CD4-positive, alpha-beta T cell (primary cell): ENCODE measurements around the gene SANBR. TPM values are rescaled to one million over a fixed set of nuclear protein-coding genes. Genes with fewer than 3 reads are reported as not detected.
"Not testable (repeated sequence)": the region's sequence is repeated elsewhere in the genome, so short reads cannot be mapped to it uniquely, and the experiment has no call there.

Experiments
- ATAC-seq: fragments of 200-7000 bp; cut with Tn5 transposase; one replicate; pipeline ENCODE4 v1.10.0; 2022; ENCODE audit warnings: mild to moderate bottlenecking; ENCODE audit not compliant: poor library complexity
- CTCF ChIA-PET: fragments of 350-600 bp; sonication (Branson Sonifier 250); formaldehyde crosslinking; loops from one replicate; lab custom pipeline; 2021; ENCODE audit warnings: antibody characterized with exemption, inconsistent platforms; lab: Charles Lee
- POLR2A ChIA-PET: fragments of 350-600 bp; sonication (Branson Sonifier 250); formaldehyde crosslinking; loops from one replicate; lab custom pipeline; 2021; ENCODE audit warnings: antibody characterized with exemption, inconsistent platforms; lab: Charles Lee
- DNase-seq, 14 experiments: peaks; one replicate each; pipeline ENCODE4 v3.0.0-alpha.2; 2013 to 2020; ENCODE audit warnings: mixed read lengths in 2 of 14
- H3K27ac ChIP-seq, 2 donors: one replicate each; pipeline versions ENCODE4 v1.5.1 to v1.7.0; 2013; ENCODE audit warnings: low read length in 2 of 2, low read depth in 1 of 2, mild to moderate bottlenecking in 1 of 2
- H3K27me3 ChIP-seq, 2 experiments: 1 replicate in 1 of 2; 2 replicates in 1 of 2; pipeline versions ENCODE4 v1.6.1 to v1.7.0; 2013; ENCODE audit warnings: low read length in 2 of 2, control low read depth in 1 of 2, mild to moderate bottlenecking in 1 of 2, moderate library complexity in 1 of 2; ENCODE audit not compliant: insufficient read depth in 2 of 2, control insufficient read depth in 1 of 2
- H3K36me3 ChIP-seq: one replicate; pipeline ENCODE4 v1.6.1; 2013; ENCODE audit warnings: low read length, control low read depth; ENCODE audit not compliant: insufficient read depth
- H3K4me1 ChIP-seq: one replicate; pipeline ENCODE4 v1.6.1; 2013; ENCODE audit warnings: low read length, control low read depth; ENCODE audit not compliant: insufficient read depth
- H3K4me3 ChIP-seq: one replicate; pipeline ENCODE4 v1.5.1; 2013; ENCODE audit warnings: mild to moderate bottlenecking, low read length, moderate library complexity
- H3K9me3 ChIP-seq, 2 experiments: 1 replicate in 1 of 2; 2 replicates in 1 of 2; pipeline versions ENCODE4 v1.6.1 to v1.7.0; 2013; ENCODE audit warnings: low read length in 2 of 2, mild to moderate bottlenecking in 2 of 2, control low read depth in 1 of 2, moderate library complexity in 1 of 2; ENCODE audit not compliant: control insufficient read depth in 1 of 2, insufficient read depth in 1 of 2
- H3K27ac Mint-ChIP-seq: one replicate; pipeline ENCODE4 v1.8.0; 2020; ENCODE audit warnings: mixed read lengths
- H3K27me3 Mint-ChIP-seq: one replicate; pipeline ENCODE4 v1.8.0; 2021; ENCODE audit warnings: mixed read lengths
- H3K36me3 Mint-ChIP-seq: one replicate; pipeline ENCODE4 v1.8.0; 2021; ENCODE audit warnings: low read depth, mixed read lengths
- H3K4me1 Mint-ChIP-seq: one replicate; pipeline ENCODE4 v1.8.0; 2021; ENCODE audit warnings: low read depth, mixed read lengths
- H3K4me3 Mint-ChIP-seq: one replicate; pipeline ENCODE4 v1.8.0; 2020; ENCODE audit warnings: mild to moderate bottlenecking, mixed read lengths
- H3K9me3 Mint-ChIP-seq: one replicate; pipeline ENCODE4 v1.8.0; 2020; ENCODE audit warnings: mixed read lengths
- CTCF ChIP-seq: fragments of 200-600 bp; IDR thresholded peaks from one replicate; pipeline ENCODE4 v1.8.0; 2022; ENCODE audit warnings: antibody characterized with exemption, mild to moderate bottlenecking
- intact Hi-C, 2 experiments: fragments of 100-400 bp; cut with DNase I in 1 of 2; cut with micrococcal nuclease in 1 of 2; formaldehyde crosslinking; loops; one replicate each; pipeline versions ENCODE4 v1.15.1 to v1.9.0; 2023 to 2025; cut with DNase I, micrococcal nuclease
- total RNA-seq, 174 experiments: library from RNA in 2 of 174; stranded (reverse) in 2 of 174; gene quantifications; one replicate each; pipeline ENCODE4 v1.2.3 and lab custom pipeline; 2021 to 2026

SANBR gene
- total RNA-seq, 2 experiments from 2014 or later = 1.1 to 1.3 TPM

DNA sequence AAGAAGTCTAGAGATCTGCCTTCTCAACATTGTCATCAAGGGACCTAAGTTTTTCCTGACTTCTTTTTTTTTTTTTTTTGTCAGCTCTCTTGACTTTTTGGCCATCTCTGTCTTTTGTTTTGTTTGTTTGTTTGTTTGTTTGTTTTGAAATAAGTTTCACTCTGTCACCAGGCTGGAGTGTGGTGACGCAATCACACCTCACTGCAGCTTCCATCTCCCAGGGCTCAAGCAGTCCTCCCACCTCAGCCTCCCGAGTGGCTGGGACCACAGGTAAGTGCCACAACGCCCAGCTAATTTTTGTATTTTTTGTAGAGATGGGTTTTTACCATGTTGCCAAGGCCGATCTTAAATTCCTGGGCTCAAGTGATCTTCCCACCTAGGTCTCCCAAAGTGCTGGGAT lies 42.0 kb upstream of the SANBR start:
- CTCF ChIA-PET = no interaction called here

GRCh38 chr2:61029533-61029932 lies 36.1 kb upstream of the SANBR start:
- no peak overlapping the region for H3K27ac ChIP-seq
- H3K4me1 ChIP-seq = no peaks in the 10 kb centered on the region
- no peaks in the 10 kb centered on the region for H3K9me3 ChIP-seq
- H3K27ac Mint-ChIP-seq = no peak overlapping the region
- H3K4me3 ChIP-seq = no peak overlapping the region
- H3K9me3 Mint-ChIP-seq = no peaks in the 10 kb centered on the region
- intact Hi-C loops = no loop called here
- H3K27me3 Mint-ChIP-seq = no peaks in the 10 kb centered on the region
- ChIA-PET POLR2A (no interaction called here), CTCF (interaction anchor here (0.8 kb wide), 1 partner anchor 224 kb away, joined by 3 read pairs; no protein-coding TSS in a partner anchor)
- no peak for TF ChIP-seq CTCF
- H3K36me3 Mint-ChIP-seq = peaks cover 60% of the 10 kb centered on the region
- DNase-seq = no peak
- no peak overlapping the region for H3K4me3 Mint-ChIP-seq
- no peaks in the 10 kb centered on the region for H3K27me3 ChIP-seq
- H3K4me1 Mint-ChIP-seq = peaks cover 29% of the 10 kb centered on the region
- H3K36me3 ChIP-seq = peaks cover 36% of the 10 kb centered on the region
- ATAC-seq = no peak

More for the DNA sequence above, 42.0 kb upstream of the SANBR start:
- no peak for TF ChIP-seq CTCF
- Mint-ChIP-seq H3K27me3 (no peaks in the 10 kb centered on the region), H3K9me3 (no peaks in the 10 kb centered on the region), H3K36me3 (peaks cover 46% of the 10 kb centered on the region), H3K4me3 (no peak overlapping the region), H3K4me1 (peaks cover 55% of the 10 kb centered on the region), H3K27ac (no peak overlapping the region)
- H3K9me3 ChIP-seq = no peaks in the 10 kb centered on the region
- H3K36me3 ChIP-seq = peaks cover 11% of the 10 kb centered on the region
- DNase-seq (no peak), ATAC-seq (no peak)
- POLR2A ChIA-PET = no interaction called here
- H3K27me3 ChIP-seq = no peaks in the 10 kb centered on the region
- no peak overlapping the region for H3K4me3 ChIP-seq
- intact Hi-C loops = no loop called here
- H3K4me1 ChIP-seq = peaks cover 6% of the 10 kb centered on the region
- no peak overlapping the region for H3K27ac ChIP-seq

DNA sequence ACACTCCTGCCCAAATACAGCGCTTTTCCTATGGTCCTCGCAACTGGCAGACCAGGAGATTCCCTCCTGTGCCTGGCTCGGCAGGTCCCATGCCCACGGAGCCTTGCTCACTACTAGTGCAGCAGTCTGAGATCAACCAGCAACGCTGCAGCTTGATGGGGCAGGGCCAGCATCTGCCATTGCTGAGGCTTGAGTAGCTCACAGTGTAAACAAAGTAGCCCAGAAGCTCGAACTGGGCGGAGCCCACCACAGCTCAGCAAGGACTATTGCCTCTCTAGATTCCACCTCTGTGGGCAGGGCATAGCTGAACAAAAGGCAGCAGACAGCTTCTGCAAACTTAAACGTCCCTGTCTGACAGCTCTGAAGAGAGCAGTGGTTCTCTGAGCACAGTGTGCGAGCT lies 31.1 kb upstream of the SANBR start:
- peaks cover 29% of the 10 kb centered on the region for H3K4me1 Mint-ChIP-seq
- H3K27ac Mint-ChIP-seq, ATAC-seq, DNase-seq, H3K4me1 ChIP-seq, H3K27me3 Mint-ChIP-seq, CTCF ChIA-PET, H3K9me3 ChIP-seq, H3K27me3 ChIP-seq, H3K9me3 Mint-ChIP-seq, H3K4me3 Mint-ChIP-seq, H3K4me3 ChIP-seq, H3K27ac ChIP-seq, intact Hi-C loops: not testable (repeated sequence)
- POLR2A ChIA-PET = interaction anchor here (1.1 kb wide), 1 partner anchor 111 kb away, joined by 3 read pairs; no protein-coding TSS in a partner anchor
- H3K36me3 ChIP-seq = peaks cover 39% of the 10 kb centered on the region
- peaks cover 67% of the 10 kb centered on the region for H3K36me3 Mint-ChIP-seq

DNA sequence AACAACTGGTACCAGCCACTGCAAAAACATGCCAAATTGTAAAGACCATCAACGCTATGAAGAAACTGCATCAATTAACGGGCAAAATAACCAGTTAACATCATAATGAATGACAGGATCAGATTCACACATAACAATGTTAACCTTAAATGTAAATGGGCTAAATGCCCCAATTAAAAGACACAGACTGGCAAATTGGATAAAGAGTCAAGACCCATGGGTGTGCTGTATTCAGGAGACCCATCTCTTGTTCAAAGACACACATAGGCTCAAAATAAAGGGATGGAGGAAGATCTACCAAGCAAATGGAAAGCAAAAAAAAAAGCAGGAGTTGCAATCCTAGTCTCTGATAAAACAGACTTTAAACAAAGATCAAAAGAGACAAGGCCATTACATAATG lies 29.0 kb upstream of the SANBR start:
- H3K4me3 Mint-ChIP-seq, H3K27me3 Mint-ChIP-seq, ATAC-seq, H3K4me3 ChIP-seq, intact Hi-C loops, H3K9me3 ChIP-seq, H3K4me1 ChIP-seq, POLR2A ChIA-PET, H3K27ac ChIP-seq, DNase-seq, H3K27me3 ChIP-seq, H3K9me3 Mint-ChIP-seq, CTCF ChIA-PET, H3K27ac Mint-ChIP-seq: not testable (repeated sequence)
- peaks cover 57% of the 10 kb centered on the region for H3K36me3 Mint-ChIP-seq
- peaks cover 34% of the 10 kb centered on the region for H3K36me3 ChIP-seq
- peaks cover 47% of the 10 kb centered on the region for H3K4me1 Mint-ChIP-seq
